Cerebellar nuclear complex (tissue), 1 donor: ENCODE data around the gene PEG3.

Experiments used
- DNase-seq, 2 experiments: peaks; one replicate each; lab custom pipeline; 2025; lab: John Stamatoyannopoulos, UW

PEG3 gene

DNA sequence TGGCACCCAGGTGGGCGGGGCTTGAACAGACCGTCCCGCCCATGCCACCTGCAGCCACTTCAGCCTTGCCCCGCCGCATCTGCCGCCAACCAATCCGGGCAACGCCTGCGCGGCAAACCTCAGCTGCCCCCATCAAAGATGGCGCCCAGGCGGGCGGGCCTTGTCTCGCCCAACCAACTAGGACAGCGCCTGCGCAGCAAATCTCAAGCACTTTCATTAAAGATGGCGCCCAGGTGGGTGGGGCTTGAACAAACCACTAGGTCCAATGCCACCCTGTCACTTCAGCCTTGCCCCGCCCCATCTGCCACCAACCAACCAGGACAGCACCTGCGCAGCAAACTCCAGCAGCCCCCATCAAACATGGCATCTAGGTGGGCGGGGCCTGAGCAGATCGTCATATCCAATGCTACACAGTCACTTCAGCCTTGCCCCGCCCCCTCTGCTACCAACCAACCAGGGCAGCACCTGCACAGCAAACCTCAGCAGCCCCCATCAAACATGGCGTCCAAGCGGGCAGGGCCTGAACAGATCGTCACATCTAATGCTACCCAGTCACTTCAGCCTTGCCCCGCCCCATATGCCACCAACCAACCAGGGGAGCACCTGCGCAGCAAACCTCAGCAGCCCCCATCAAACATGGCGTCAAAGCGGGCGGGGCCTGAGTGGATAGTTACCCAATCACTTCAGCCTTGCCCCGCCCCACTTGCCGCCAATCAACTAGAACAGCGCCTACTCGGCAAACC, 1.4 kb downstream of the PEG3 start:
- peak; percentile 98 to 99 for DNase-seq

DNA sequence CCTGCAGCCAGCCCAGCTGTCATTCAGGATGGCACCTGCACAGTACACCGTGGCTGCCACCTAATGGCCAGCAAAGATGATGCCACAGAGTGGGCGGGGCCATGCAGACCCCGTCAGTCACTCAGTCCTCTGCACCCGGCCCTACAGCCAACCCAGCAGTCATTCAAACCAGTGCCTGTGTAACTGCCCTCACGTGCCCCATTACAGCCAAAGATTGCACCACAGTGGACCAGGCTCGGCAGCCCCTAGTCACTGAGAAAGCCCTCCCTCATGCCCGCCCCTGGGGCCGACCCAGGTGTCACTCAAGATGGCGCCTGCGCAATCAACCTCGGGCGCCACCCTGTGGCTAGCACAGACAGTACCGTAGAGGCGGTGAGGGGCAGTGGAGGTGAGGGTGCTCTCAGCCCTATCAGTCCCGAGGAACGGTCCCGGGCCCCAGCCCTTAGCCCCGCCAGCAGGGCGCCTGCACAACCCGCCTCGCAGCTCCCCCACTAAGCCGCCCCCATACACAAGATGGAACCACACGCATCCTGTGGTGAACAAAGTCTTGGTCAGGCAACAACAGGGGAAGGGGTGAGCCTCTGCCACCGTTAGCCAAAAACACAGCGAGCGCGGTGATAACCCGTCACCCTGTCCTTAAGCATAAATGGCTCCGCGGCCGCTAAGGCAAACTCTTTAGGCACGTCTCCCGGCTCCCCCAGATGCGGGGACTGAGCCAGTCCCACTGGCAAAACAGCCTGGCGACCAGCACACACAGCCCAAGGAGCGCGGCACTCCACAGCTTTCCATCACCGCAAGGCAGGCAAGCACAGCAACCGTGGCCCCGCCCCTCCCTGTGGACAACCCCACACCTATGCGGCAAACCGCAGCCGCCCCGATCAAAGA, 2.3 kb downstream of the PEG3 start:
- DNase-seq = peak; percentile 17 to 39

GRCh38 chr19:56837492-56838023, 3.0 kb downstream of the PEG3 start:
- peak in 1 of 2 experiments; percentile 10 for DNase-seq

- no peak for DNase-seq
Observed at GRCh38 chr19:56837004-56837403, 3.5 kb downstream of the PEG3 start.

- no peak for DNase-seq
Observed at GRCh38 chr19:56836059-56836458, 4.5 kb downstream of the PEG3 start.

DNA sequence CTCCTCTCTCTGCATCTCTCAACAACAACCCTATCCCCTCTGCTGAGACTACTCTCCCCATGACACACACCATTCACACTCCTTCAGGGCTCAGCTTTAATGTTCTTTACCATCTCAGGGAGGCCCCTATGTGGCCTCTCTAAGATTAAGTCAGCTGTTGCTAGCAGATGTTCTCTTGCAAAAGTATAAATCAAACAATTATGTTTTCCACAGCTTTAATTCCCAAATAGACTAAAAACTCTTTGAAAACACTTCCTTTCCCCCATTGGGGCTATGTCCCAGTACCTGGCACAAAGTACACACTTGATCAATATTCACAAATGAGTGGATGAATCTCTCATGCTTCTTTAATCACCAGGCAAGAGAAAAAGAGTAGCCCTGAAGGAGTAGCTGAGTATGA, 5.1 kb downstream of the PEG3 start:
- no peak for DNase-seq

GRCh38 chr19:56834564-56835375, 5.8 kb downstream of the PEG3 start:
- DNase-seq = no peak

GRCh38 chr19:56832352-56832928, 8.1 kb downstream of the PEG3 start:
- no peak for DNase-seq

- no peak for DNase-seq
Observed at GRCh38 chr19:56831255-56831654, 9.3 kb downstream of the PEG3 start.

DNA sequence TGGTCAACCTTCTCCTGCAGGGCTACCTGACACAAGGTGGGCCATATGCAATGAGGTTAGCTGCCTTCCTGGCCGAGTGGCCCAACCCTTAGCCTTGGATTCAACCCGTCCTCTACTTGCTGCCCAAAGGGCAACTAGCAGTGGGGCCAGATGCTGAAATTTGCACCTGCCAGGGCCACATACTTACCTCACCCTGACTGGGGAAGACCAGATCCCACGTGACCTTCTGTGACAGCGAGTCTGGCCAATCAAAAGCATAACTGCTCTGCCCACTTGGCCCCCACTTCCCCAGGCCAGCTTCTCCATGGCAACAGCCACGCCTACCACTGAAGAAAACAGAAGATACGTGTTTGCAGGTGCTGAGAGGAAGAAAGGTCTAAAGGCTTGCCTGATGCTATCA, 10.9 kb downstream of the PEG3 start:
- DNase-seq = no peak

- no peak for DNase-seq
Observed at GRCh38 chr19:56827708-56828107, 12.8 kb downstream of the PEG3 start.

GRCh38 chr19:56823956-56824355, 16.6 kb downstream of the PEG3 start:
- no peak for DNase-seq

GRCh38 chr19:56823417-56823816, 17.1 kb downstream of the PEG3 start:
- DNase-seq = no peak

- DNase-seq = no peak
Observed at GRCh38 chr19:56822755-56823154, 17.8 kb downstream of the PEG3 start.

DNA sequence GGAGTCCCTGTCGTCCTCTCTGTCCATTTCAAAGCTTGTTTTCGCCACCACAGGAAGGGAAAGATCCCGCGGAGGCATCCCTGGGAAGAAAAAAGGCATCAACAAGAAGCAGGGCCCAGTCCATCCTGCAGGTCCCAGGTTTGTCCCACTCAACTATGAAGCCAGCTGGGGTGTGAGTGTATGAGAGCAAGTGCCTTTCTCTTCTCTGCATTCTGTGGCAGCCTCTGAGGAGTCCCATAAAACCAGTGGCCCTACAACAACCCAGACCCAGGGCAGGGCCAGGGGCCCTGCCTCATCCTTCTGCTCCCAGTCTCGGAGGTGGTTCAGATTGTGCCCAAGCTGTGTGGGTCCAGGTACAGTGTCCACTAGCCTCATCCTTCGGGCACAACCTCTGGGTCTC, 18.9 kb downstream of the PEG3 start:
- no peak for DNase-seq

DNA sequence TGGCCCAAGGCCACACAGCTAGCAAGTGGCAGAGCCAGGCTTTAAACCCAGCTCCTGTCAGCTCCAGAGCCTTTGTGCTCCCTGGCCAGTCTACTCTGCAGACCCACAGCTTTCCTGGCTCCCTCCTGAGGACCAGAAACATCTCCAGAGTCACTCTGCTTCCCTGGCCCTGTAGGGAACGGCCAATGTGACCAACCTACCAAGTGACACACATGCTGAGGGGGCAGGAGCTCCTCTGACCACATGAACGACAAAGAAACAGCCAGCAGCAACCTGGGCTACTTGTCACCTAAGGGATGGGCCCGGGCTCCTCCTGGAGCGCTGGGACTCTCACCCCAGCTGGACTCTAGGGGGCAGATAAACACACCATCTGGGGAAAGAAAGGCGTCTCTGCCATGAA, 19.3 kb downstream of the PEG3 start:
- no peak for DNase-seq

- no peak for DNase-seq
Observed at GRCh38 chr19:56819166-56819565, 21.4 kb downstream of the PEG3 start.

DNA sequence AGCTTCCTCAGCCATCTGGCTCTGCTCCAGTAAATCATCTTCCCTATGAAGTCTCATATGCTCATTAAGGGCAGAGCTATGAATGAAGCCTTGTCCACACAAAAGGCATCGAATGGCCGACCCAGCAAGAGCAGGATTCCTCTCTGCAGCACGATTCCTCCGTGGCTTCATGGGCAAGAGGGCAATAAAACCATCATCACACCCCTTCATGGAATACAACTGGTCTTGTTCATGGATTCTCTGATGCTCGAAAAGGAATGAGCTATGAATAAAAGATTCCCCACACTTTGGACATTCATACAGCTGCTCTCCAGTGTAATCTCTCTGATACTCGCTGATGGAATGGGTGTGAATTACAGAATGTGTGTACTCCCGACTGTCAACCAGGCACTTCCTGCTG, 25.9 kb downstream of the PEG3 start:
- no peak for DNase-seq

- DNase-seq = no peak
Observed at GRCh38 chr19:56813531-56813930, 27.0 kb downstream of the PEG3 start.

GRCh38 chr19:56811480-56811879, 29.0 kb downstream of the PEG3 start:
- no peak for DNase-seq

GRCh38 chr19:56810260-56810659, 30.3 kb downstream of the PEG3 start:
- no peak for DNase-seq
